Amygdala (tissue), 56 donors: ENCODE results near the gene HHAT.

Source experiments
- DNase-seq, 56 donors: peaks; one replicate each; lab custom pipeline; 2025; lab: John Stamatoyannopoulos, UW

Gene HHAT

DNA sequence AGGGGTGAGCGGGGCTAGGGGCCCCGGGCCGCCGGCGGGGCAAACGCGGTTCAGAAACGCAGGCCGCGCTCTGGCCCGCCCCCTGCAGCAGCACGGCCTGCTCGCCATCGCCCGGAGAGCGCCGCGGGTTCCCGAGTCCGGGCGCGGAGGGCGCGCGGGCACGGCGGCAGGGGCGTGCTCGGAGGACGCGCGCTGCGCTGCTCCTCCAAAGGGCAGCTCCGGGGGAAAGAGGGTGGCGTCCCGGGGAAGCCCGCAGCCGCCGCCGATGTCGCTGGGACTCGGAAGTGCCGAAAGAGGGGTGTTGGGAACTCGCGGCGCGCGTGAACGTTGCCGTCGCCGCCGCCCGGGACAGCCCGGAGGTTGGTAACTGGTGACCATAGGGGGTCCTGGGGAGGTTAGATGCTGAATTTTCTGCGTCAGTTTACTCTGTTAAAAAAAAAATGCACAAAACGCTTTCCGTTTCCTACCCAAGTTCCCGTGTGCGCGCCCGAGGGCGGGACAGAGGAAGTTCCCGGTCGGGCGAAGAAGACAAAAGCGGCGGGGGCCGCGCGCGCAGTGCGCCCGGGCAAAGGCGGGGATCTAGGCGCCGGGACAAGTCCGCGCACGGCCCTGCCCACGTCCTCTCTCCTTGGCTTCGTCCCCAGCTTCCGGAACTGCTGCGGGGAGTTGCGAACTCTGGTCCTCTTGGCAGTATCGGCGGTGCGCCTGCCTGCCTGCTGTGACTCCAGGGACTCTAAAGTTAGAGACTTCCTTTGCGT, at the start of gene HHAT:
Gene HHAT (plus strand): TSS at position 157 of the 758 bp plus-strand sequence. CDS start 20,074 bp downstream, outside the sequence.
- peak in 49 of 56 donors; percentile 10 to 79 (median 62) for DNase-seq

DNA sequence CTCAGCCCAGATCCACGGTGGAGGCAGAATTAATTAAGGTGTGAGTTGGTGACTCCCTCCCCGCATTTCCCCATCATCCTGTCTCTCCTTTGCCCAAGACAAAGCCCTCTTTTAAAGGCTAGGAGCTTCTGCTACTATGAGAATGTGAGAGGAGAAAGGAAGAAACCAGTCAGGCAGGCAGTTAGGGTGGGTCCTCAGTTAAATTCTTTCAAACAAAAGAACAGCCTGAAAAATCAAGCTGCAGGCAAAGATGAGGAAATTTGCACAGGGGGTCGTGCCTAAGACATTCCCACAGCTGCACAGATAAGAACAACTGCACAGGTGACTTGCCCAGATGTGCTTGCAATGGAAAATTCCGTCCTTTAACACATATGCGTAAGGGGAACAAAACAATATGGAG, 48.5 kb upstream of the HHAT start:
- no peak for DNase-seq

DNA sequence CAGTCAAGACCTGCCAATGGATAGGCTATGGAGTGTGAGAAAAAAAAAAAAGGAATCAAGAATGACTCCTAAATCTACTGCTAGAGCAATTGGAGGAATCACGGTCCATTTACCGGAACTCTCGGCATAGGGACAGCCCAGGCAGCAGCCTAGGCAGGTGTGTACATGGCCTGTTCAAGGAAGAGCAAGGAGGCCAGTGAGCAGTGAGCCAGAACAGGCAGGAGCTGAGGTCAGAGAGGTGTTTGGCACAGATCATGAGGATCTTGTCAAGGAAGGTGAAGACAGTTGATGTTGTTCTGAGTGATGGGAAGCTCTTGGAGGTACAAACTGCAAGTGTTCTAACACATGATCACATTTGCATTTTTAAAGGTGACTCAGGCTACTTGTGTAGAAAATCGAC, 40.6 kb upstream of the HHAT start:
- no peak for DNase-seq

DNA sequence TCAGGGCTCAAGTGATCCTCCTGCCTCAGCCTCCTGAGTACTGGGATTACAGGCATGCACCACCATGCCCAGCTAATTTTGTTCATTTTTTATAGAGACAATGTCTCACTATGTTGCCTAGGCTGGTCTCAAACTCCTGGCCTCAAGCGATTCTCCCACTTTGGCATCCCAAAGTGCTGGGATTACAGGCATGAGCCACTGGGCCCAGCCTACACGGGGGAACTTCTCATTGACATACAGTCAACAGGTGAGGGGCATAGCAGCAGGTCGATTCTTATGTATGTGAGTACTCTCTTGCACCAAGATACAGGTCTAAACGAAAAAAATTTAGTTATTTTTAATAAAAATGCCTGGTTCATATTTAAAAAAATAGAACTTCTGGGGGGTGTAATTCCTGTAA, 39.5 kb upstream of the HHAT start:
- no peak for DNase-seq

DNA sequence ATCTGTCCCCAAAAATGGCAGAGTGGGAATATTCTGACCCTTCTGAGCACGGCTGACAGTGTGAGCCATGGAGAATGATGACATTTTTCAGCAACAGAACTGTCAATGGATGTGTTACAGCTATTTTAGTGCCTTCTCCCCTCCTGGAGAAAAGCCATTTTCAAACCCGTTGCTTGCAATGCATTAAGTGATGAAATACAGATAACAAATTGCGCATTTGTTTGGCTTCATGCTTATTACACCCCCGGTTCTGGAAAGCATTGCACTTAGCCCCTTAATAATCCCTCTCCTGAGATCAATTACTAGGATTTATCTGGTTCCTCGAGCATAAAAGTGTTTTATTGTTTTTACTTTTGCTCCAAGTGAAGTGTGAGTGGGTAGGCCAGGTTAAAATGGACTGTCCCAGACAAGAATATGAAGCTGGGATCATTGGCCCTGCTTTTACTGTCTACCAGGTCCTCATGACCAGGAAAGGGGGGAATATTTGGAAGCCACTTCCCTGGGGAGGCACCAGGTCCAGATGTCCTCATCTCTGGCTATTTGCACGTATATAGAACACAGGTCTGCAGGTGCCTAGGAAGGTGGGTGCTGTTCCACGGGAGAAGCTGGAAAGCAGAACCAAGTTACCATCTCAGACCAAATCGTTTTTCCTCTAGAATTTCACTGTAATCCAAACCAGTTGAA, 37.5 kb upstream of the HHAT start:
- no peak for DNase-seq

DNA sequence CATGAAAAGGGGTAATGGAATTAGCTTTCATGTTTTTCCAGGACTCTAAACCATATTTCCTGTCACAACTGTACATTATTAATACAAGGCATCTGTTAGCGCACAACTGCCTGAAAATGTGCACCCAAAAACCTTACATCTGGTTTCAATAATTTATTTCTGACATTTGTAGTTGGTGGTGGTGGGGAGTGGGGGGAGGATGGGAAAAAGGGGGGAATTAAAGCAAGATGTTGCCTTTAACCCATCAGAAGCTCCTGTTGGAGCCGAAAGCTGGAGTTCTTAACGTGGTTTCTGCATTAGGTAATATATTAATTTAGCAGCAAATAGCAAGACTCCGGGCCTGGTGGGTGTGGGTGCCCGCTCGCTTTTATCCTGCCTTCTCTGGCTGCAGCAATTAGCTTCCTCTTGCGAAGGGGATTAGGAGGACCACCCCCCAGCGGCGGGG, 36.9 kb upstream of the HHAT start:
- no peak for DNase-seq

DNA sequence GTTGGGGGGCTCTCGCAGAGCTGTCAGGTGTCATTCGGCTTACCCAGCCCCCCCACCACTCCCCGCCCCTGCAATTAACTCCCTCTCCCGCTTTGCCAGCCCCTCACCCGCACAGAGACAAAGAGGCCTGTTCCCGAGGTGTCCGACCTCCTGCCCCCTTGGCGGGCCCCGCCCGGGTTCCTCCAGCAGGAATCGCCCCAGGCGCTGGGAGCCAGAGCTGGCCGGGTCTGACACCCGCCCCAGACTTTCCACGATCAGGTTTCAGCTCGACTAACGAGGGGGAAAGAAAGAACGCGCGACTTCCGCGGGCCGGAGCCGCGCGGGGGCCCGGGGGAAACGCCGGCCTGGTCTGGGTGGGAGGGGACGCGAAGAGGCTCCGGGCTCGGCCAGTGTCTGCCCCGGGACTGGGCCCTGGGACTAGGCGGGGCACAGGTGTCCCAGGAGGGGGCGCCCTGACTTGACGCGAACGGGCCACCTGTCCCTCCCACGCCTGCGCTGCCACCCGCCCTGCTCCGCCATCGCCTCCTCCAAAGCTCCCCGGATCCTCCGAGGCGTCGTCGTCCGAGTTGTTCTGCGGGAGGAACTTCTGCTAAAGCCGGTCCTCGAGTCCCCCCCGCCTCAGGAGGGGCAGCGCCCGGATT, 36.4 kb upstream of the HHAT start:
- DNase-seq = peak in 18 of 56 donors; percentile 5 to 39 (median 15)

DNA sequence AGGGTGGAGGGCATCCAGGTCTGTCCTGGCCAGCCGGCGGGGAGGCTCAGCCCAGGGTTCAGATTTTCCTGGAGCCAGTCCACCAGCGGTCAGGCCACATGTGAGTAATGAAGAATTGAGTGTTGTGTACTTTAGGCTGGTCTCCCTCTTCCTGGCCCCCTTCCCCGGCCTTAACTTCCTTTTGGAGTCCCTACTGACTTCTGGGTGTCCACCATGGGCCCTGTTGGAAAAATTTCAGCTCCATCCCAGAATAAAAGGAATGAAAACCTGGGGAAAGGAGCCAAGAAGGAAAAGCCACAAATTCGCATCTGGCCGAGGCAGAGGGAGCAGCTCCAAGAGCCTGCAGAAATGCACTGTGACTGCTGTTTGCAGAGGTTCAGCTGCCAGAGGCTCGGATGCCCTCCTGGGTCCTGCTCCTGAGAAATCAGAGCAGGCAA, 35.5 kb upstream of the HHAT start:
- DNase-seq = peak in 1 of 56 donors; percentile 1

DNA sequence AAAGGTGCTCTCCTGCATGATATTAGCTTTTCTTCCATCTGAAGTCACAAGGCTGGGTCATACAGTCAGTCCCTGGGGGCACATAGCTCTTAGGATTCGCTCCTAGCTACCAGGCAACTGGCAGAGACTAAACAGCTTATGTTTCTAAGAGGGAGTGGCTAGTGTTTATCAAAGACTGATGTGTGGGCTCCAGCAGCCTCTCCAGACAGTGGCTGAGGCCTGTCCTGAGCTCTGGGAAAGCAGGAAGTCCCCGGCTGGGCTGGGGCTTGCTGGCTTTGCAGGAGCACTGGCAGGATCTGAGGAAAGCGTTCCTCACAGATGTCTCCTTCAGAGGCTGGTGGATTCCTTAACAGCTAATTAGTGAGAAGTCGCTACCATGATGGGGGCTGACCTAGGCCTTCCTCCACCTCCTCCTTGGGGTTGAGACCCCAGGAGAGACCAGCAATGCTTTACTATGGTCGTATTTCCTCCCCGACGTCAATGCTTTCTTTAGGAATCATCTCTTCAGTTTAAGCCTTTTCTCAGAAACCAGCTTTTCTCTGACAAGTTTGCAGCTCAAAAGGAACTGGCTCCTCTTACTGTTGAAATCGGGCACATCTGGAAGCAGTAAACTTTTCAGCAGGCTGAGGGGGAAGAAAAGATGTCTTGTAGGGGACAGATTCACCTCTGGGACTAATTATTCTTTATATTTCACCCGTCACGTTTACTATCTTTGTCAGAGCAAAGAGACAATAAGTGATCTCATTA, 33.5 kb upstream of the HHAT start:
- DNase-seq = no peak

DNA sequence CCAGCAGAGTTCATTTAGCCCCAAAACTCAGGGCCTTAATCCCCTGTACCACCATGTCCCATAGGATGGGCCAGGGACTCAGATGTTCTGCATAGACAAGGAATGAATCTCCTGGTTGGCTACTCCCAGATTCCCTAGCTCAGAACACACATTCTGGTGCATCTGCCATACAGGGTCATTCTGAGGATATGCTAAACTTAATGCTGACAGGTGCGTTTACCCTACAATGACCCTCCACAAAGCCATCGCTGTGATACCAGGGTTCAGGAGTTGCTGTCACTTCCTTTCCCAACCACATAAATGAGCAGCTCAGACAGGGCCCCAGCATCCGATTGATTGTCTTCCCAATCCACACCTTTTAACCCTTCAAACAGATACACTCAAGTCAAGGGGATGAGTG, 32.0 kb upstream of the HHAT start:
- no peak for DNase-seq

DNA sequence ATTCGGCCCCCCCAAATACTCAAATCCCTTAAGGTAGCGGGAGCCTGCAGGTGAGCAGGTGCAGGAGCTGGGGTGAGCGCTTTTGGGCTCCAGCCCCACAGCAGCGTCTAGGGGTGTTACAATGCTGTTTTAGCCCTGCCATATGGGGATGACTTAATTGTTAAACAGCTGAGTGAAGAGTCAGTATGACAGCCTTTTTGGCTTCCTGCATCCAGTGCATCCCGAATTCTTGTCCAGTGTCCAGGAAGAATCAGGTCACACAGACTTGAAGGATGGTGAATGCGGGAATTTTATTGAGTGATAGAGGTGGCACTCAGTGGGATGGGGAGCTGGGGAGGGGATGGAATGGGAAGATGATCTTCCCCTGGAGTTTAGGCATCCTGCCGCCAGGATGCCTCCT, 30.4 kb upstream of the HHAT start:
- DNase-seq = no peak

DNA sequence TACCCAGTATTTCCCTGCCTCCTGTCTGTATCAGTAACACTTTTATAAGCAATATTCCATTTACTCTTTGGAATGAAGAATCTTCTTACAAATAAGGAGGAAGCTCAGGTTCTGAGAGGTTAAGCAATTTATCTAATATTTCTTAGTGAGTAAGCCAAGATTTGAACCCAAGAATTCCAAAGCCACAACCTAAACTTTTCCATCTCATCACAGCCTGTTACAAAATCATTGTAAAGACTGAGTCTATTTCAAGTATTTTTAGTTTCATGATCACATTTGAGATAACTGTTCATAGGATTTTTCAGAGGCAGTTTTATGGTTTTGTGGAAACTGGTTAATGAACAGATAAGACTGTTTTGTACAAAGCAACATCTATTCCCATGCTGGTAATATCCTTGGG, 29.8 kb upstream of the HHAT start:
- DNase-seq = no peak

DNA sequence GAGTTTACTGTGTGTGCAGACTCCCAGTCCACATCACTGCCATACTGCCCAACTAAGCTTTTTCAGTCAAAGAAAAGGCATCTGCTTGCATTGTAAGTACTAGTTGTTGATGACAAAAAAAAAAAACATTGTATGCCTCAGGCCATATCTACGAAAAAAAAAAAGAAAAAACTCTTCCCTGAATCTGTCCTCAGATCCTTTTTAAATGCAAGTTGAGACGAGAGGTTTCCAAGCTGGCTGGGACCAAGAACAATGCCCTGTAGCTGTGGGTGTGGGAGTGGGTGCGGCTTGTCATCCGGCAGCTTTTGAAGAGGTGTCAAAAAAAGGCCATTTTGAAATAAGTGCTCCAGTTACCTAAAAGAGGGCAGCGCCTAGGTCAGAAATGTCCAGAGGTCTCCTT, 29.2 kb upstream of the HHAT start:
- no peak for DNase-seq

DNA sequence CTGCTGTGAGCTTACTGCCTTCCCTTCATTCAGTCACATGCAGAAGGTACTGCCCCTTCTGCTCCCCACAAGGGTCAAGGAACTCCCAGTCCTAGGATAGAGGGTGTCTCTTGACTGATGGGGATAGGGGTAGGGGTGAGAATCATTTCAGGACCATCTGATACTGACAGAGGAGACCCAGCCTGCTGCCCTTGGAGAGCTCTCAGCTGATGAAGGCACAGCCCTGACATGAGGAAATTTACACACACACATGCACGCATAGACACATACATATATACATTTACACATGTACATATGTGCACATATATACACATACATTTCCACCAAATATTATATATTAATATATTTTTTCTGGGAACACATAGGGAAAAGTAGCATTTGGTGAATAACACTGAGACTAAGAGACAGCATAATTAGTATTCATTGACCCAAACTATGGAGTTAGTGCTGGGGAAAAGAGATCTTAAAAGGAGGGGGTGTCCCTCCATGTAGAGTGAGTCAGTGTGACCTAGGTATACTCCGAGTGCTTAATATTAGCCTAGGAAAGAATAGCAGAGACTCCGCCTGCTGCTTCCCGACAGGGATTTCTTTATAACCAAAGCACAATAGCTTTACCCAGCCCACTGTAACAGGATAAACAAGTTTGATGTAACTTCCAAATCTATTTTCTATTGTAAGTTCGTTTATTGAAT, 27.6 kb upstream of the HHAT start:
- peak in 1 of 56 donors; percentile 3 for DNase-seq

DNA sequence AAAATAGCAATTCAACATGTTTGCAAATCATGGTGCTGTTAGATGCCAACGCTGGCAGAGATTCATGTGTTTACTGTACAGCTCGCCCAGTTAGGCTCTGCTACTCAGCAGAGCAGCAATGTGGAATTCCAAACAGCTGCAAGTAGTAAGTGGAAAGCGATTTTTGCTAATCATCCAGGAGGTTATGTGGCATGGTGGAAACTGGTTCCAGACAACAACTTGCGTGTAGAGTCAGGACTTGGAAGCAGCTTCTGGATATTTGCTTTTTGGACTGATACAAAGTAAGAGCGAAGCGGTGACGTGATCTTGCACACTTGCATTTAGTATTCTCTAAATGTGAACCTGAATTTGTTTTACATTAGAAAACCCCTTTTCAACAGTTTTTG, 27.1 kb upstream of the HHAT start:
- peak in 4 of 56 donors; percentile 3 to 10 (median 4) for DNase-seq

DNA sequence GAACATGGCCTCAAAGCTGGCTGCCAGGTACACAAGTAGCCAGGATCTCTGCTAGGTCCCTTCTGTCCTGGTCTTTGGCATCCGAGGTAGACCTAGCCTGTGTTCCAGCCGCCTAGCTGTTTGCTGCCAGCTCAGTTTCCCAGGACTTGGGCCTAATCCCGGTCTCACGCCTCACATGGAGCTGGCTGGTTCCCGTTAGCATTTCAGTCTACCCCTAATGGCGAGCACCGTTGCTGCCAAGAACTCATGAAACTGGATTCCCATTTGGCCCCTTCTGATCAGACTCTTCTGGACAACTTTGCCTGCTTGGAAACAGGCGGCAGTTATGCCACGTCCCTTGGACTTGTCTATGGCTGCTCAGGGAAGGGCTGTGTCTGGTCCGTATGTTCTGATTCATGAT, 26.2 kb upstream of the HHAT start:
- peak in 22 of 56 donors; percentile 2 to 48 (median 20) for DNase-seq

DNA sequence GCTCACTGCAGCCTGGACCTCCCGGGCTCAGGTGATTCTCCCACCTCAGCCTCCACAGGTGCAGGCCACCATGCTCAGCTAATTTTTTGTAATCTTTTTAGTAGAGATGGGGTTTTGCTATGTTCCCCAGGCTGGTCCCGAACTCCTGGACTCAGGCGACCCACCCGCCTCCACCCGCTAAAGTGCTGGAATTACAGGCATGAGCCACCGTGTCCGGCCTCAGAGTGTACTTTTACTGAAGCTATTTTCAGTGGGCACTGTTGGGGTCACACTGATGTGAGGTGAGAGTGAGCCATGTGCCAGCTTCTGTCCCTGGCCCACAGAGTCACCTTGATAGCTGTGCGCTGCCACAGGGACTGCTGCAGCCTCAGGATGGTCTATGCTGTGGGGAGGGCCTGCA, 25.3 kb upstream of the HHAT start:
- no peak for DNase-seq

DNA sequence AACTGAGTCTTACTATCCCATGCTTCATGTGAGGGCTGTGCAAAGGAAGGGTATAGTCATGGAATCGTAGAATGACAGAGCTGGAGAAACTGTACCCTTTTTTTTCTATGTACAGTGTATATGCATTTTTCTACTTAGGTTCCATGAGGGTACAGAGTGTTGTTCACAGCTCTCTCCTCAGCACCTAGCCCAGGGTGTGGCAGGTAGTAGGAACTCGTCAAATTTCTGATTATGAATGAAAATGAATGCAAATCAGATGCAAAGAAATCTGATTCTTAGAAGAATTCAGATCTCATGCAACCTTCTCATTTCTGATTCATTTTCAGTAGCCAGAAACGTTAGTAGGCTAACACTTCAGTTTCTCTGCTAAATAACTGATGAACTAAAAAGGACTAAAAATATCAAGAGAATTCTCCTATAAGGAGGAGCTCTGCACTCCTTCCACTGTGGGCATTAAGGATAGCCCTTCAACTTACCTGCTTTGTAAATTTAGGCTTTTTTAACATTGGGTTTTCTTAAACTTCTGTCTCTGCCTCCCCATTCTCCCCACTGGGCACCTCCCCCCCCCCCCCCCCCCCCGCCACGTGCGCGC, 18.0 kb upstream of the HHAT start:
- no peak for DNase-seq

DNA sequence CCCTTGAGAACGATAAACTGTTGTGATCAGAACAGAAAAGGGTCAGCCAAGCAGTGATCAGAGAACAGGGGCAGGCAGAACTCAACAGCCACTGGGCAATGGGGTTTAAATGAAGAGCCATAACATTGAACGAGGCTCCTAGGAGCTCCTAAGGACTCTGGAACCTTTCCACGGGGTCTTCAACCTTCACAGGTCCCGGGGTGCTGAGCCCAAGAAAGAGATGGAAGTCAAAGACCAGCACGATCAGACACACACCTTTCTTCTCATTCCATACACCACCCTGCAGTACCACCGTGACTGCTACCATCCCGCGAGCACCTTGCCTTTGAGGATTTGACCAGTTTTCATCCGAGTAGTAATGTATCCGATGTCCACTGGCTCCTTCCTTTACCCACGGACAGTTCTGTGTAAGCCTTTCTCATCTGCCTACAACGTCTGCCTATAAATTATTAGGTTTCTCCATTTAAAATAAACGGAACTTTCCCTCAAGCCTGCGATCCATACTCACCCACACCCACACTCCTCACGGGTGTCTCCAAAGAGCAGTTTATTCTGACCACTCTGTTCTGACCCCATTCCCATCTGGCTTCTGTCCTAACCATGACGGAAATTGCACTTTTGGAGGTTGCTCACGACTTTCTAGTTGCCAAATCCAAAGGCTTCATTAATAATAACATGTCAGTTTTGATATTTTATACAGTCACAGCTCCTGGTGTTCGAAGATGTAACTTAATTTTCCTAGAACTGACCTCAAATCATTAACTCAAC, 16.8 kb upstream of the HHAT start:
- DNase-seq = no peak
